Colon (tissue), 2 donors: ENCODE measurements around the gene CRY2.

Experiments
- FAIRE-seq: peaks from 2 replicates; lab custom pipeline; 2012; peaks lifted over from hg19 to GRCh38; lab: Jason Lieb, UNC
- donor health status: control.
- donor health status: control.

The CRY2 gene

DNA sequence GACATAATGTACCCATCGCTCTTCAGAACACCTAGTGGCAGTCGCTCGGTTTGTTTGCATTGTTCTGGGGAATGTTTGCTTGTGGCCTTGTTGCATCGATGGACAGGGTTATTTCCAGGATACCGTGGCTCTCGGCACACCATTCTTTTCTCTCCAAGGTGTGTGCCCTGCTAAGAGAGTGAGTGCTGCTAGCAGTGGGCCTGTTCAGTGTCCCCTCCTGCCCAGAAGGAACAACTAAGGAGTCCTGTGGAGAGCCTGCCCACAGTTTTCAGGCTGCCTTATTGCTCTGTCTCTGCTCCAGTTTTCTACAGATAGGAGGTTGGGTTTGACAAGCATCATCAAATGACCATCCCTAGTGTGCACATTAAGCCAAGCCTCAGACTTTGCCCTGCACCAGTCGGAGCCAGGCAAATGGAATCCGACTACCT lies 1.4 kb downstream of the CRY2 start:
- no peak for FAIRE-seq

DNA sequence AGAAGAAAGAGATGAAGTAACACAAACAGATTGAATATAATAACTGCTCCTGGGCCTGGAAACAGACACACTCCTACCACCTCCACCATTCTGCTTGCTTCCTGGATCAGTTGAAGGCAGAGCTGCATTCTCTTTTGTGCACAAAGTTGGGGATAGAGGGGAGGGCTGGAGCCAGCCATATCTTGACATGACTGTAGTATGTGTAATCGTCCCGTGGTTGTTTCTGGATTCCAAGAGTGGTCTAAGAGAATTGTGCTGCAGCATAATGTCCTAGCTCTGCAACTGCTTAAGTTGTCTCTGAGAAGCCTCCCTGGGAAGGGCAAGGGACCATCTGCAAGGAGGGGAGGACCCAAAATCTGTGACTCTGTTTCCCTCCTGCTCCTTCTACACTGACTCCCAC lies 3.2 kb downstream of the CRY2 start:
- FAIRE-seq: no peak

DNA sequence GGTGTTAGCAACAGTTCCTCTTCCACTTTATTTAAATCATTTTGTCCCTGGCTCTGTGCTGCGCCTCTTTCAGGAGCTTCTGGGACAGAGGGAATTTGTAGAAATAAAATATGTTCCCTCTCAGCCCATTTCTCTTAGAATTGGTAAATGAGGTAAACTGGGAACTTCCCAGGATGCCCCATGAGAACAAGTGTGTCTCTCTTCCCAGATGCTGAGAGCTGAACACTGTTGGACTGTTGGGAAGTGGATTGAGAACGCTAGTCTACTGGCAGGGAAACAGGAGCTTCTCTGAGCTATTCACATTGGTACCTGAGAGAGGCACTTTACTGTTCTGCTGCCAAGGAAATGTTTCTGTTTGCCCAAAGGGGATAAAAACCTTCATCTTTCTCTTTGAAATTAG lies 4.0 kb downstream of the CRY2 start:
- FAIRE-seq: no peak

DNA sequence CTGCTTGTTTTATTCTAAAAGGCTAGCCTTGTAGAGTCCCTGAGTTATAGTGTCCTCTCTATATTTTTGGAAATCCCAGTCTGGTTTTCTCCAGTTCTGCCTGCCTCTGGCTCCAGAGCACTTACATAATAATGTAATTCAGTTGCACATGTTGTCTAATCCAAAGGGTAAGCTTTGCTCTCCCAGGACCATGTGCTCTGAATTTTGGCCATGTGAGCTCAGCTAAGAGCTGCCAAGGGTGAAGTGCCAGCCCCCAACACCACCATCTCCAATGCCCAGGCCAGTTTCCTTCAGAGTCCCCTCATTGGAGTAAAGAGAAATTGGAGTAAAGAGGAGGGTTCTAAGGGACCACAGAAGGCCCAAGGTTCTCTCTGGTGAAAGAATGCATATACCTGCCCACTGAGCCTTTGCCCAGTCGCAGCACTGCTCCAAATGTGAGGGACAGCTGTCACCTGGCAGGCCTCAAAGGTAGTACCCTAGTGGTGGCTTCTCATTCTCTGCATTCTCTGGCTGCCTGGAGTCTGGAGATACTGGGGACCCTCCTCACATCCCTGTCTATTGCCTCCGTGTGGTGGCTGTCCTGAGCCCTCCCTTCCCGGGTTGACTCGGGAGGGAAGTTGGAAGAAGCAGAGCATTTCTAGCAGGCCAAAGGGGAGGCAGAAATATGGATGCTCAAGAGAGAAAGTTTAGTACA lies 4.9 kb downstream of the CRY2 start:
- no peak for FAIRE-seq

DNA sequence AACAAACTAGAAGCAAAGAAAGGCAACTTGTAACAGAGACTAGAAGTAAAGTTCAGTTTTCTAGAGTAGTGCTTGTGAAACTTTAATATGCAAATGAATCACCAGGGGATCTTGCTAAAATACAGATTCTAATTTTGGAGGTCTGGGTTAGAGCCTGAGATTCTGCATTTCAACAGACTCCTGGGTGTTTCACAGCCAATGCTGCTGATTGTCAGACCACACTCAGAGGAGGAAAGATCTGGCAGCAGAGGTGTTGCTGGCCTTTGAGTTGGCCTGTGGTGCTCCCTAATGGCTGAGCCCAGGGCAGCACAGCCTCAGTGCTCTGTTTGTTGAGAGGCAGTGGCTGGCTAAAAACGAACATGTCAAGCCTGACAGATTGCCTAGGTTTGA lies 5.4 kb downstream of the CRY2 start:
- no peak for FAIRE-seq

DNA sequence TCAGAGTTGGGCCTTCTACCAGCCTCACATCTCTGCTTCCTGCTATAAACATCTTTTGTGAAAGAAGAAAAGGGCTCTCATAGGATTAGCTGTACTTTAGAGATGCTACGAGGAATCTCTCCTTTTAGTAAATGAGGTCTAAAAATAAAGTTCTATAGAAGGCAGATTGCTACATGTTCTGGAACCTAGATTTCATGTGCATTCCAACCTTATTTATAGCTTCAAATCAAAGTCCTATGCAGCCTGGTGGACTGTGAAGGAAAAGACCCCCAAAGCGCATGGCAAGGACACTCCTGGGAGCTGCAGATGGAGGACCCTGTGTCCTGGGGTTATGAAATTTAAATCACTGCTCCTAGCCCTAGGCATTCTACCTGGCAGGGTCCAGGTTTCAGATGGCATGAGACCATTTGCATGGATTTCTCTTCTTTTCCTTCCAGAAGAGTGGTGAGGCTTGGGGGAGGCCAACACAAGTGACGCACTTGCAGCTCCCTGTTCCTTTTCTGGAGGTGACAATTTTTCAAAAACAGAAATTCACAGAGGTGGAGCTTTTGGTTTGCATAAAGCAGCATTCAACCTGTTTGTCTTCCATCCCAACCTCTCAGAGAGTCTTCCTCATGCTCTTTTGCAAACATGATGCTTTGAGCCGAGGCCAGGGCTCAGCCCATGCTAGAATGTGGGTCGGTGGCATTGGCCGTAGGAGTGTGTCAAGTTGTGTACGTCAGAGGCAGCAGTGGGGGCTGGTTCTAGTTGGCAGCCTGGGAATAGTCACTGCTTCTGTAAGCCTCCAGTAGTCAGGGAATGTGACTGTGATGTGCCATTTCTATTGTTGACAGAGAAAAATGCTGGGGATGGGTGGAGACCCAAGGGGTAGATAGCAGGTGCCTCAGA lies 6.3 kb downstream of the CRY2 start:
- no peak for FAIRE-seq

DNA sequence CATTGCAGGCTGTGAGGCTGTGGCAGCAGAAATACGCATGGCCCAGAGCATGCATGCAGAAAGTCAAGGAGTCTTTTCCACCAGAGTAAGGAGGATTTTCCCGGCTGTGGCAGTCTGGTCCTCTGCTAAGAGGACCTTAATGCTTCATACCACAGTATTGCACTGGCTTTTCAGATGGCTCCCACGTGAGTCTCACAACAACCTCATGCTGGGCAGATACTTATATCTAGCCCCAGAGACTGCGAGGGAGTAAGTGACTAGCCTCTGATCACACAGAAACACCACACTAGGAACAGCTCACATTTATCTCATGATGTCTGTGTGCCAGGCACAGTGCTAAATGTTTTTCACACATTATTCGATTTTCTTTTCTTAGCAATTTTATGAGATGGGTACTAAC lies 8.0 kb downstream of the CRY2 start:
- no peak for FAIRE-seq

DNA sequence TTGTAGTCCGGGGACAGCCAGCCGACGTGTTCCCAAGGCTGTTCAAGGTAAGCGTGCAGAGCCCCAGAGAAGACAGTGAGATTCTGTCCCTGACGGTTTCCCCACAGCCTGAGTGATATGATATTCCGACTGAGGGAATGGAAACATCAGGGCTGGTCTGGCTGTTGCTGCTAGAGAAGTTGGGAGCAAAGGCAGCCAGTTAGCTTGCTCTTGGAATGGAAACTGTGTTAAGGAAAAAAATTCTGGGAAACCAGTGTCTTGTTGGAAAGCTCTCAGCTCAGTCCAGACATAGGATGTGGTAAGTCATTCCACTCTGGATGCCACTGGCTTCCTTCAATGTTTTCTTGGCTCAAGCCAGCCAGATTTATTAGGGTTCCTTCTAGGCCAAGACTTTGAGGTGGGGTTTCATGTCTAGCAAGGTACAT lies 8.8 kb downstream of the CRY2 start:
- no peak for FAIRE-seq

DNA sequence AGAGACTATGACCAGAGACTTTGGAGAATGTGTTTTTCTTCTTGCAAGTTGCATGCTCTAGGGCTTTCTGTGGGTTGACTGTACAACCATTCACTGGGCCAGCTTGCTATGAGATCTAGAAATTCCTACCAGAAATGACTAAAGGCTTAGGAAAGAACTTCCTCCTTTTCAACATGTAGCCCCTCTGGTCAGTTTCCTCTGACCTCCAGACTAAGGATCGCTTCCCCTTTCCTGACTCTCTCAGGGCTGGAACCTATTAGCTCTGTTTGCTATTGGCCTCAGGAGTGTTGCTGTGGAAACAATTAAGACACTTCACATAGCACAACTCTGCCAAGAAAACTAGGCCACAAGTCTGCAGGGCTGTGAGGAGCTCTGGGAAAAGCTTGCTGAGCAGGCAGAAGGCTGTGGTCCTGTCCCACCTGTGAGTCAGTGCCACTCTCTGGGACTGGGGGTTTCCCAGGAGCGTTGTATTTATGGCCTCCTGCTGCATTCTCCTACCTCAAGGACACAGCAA lies 10.7 kb downstream of the CRY2 start:
- no peak for FAIRE-seq

DNA sequence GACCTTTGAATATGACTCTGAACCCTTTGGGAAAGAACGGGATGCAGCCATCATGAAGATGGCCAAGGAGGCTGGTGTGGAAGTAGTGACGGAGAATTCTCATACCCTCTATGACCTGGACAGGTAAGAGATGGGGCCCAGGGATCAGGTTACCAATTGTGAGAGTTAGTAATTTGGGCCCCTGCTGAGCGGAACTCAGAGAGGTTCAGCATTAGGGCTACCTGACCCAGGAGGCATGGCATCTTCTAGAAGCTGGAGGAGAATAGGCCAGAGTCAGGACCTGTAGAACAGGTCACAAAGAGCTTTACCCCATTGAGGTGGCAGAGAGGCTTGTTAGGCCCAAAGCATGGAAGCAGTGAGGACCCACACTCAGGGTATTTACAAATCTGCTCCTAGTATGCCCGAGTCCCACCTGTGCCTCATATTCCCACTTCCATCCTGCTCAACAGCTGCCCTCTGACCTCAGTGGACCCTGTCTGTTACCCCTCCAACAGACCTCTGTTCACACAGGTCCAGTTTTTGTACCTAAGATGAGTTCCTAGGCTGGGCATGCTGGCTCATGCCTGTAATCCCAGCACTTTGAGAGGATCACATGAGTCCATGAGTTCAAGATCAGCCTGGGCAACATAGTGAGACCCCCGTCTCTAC lies 11.6 kb downstream of the CRY2 start:
- FAIRE-seq: no peak

DNA sequence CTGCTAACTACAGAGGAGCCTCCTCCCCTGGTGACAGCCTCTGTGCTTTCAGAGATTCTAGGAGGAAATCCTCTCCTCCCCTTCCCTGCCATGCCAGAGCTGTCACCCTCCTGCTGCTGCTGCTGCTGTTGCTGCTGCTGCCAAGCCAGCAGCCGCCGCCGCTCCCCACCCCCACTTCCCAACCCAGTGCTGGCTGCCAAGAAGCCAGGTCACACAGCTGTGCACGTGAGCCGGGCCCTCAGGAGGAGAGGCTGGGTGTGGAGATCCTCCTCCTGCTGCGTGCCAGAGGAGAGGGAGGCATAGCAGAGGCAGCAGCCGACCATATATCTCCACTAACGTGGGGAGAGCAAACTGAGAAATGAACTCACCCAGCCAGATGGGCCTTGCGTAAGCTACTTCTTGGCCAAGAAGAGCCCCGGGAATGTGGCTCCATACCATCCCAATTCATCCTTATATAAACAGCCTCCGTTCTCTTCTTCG lies 12.4 kb downstream of the CRY2 start:
- FAIRE-seq: no peak

DNA sequence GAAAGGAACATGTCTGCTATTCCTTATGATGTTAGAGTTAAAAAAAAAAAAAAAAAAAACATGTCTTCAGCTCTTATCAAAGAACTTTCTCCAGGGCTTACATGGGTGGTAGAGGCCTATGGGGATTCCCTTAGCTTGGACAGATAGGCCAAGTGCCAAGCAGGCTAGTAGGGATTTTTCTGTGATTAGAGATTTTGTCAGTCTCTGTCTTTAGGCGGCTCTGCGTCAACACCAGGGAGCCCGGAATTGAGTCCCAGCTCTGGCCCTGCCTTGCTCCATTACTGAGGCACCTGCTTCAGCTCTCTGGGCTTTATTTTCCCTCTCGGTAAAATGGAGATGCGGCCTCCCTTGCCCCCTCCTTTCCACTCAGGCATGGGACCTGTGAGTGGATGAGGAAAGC lies 13.1 kb downstream of the CRY2 start:
- no peak for FAIRE-seq

DNA sequence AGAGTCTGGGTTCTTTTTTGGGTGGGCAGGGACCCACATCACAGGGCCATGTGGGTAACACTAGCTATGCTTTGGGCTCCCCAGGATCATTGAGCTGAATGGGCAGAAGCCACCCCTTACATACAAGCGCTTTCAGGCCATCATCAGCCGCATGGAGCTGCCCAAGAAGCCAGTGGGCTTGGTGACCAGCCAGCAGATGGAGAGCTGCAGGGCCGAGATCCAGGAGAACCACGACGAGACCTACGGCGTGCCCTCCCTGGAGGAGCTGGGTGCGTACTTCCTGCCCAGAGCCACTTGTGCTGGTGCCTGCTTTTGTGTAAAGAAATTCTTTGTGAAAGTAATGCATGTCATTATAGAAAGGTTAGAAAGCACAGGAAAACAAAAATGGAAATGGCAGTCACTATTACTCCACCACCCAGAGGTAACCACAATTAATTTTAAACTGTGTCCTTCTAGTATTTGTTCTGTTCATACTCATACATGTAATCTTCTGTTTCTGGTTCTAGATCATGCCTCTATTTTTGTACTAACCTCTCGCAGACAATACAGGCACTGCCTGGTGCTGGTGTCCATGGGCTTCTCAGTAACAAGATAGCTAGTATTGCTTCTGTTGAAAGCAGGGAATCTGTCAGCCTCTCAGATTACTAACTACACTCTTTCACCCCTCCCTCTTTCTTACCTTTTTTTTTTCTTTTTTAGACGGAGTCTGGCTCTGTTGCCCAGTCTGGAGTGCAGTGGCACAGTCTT lies 13.7 kb downstream of the CRY2 start:
- no peak for FAIRE-seq

DNA sequence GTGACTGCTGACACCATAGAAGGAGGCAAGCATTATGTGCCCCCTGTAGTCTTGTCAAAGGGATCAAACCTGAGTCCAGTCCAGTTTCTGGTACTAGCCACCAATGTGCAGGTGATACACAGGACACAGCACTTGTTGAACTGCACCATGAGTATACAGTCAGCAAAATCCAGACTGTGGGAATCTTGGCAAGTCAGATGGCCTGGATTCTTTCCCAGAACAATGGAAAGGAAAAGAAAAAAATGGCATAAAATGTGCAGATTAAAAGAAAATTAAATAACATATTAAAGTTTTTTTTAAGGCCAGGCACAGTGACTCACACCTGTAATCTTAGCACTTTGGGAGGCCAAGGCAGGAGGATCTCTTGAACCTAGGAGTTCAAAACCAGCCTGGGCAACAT lies 16.8 kb downstream of the CRY2 start:
- no peak for FAIRE-seq

DNA sequence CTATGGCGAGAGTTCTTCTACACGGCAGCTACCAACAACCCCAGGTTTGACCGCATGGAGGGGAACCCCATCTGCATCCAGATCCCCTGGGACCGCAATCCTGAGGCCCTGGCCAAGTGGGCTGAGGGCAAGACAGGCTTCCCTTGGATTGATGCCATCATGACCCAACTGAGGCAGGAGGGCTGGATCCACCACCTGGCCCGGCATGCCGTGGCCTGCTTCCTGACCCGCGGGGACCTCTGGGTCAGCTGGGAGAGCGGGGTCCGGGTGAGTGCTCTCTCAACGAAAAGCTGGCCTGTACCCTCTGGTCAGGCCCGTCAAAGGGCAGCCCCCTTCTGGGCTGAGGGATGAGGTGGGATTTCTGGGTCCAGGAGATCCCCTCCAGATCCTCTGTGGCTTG lies 22.3 kb downstream of the CRY2 start:
- FAIRE-seq: no peak

DNA sequence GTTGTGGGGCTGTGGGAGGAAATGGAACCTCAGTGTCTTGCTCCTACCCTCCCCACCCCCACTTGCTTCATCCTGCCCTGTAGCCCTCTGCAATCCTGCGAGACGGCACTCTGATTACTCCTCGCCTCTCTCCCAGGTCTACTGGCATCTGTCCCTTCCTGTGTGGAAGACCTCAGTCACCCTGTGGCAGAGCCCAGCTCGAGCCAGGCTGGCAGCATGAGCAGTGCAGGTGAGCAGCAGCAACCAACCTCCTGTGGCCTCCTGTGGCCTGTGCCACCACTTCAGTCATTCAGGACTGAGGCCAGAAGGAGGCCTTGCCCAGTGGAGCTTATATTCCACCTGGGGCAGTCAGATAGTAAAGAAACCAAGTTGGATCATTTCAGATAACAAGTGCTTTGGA lies 23.4 kb downstream of the CRY2 start:
- FAIRE-seq: no peak

DNA sequence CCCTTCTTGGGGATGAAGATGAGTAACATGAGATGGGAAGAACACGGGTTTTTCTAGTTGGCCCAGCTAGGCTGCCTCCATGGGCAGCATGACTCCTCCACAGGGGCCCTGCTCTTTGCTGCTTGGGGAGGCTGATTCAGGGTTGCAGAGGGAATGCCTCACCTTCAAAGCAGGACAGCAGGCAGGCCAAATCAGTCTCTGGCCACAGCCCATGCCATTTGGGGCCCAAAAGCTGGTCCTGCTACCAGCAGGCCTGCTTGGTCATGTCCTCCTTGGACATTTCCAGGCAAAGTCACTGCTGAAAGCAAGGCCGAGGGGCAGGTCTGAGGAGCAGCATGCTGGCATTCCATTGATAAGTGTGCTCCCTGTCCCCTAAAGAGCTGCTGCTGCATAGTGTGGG lies 24.4 kb downstream of the CRY2 start:
- FAIRE-seq: no peak

DNA sequence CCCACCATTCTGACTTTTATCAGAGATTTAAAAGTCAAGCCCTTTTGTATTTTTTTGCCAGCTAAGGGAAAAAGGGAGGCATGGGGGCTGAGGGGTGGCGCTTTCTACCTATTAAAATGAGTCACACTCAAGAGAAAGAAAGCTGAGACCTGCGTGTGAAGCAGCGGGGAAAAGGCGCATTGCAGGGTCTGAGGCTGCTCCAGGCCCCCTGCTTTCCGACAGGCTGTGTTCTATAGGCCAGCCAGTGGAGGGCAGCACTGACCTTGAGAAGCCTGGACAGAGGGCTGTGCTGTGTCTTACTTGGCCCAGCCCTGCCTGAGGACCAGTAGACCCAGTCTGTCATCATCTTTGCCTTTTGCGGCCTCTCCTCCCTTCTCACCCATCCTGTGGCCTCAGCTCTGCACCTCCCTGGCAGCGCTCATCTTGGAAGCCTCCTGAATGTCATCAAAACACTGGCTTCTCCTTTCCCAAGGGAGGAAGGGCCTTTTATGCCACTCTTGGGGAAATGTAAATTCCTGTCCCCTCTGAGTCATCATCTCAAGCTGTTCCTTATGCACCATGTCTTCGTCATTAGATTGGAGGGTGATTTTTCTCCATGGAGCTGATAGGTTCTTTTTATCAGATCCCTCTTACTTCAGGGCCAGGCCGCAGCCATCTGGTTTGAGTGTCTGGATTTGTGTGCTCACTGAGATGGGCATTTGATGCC lies 25.5 kb downstream of the CRY2 start:
- no peak for FAIRE-seq

DNA sequence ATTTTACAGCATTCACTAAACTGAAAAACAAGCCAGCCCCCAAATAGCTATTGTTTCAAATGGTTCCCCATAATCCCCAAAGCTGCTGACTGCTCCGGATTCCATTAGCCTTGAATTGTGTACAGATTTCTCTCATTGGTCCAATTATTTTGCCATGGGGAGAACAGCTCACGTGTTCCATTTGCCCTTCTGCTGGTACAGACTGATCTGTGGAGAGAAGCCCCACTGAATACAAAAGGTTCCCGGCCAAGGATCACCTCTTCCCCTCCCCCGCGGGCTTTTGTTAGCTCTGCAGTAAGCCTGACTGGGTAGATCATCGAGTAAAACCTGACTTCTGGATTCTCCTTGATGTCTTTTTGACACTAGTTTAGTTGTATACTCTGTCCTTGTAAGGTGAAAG lies 29.1 kb downstream of the CRY2 start:
- no peak for FAIRE-seq

DNA sequence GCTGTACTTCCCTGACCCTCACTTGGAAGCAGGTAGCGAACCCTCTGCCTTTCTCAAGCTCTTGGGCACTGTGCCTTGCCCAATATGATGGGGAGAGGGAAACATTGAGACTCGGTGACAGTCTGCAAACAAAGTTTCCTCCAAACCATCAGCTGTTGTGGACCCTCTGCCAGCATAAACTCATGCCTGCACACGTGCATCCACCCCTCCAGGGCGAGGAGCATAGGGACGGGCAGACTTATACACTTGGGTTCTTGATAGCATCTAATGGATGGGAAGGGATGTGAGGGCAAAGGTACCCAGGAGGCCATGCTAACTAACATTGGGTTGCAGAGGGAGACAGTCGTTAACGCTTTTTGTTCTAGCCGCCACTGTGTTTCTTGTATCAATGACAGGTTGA lies 29.9 kb downstream of the CRY2 start:
- FAIRE-seq: no peak

DNA sequence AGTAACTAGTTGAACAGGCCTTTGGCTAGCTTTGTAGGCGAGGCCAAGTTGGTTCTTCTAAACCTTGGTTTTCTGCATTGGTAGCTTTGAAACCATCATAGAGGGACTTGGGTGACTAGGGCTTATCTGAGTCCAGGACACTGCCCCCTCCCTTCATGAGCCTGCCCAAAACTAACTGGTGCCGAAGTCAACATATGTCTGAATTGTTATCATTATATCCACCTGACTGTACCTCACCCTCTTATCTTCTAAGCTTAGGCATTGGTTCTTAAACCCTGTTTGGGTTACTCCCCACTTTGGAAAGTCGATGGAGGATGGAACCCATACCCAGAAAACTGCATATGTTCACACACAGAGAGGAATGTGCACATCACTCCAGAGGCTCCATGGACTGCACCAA lies 30.6 kb downstream of the CRY2 start:
- no peak for FAIRE-seq
